ENCODE data around the gene SH3GL2.

SH3GL2 gene

DNA sequence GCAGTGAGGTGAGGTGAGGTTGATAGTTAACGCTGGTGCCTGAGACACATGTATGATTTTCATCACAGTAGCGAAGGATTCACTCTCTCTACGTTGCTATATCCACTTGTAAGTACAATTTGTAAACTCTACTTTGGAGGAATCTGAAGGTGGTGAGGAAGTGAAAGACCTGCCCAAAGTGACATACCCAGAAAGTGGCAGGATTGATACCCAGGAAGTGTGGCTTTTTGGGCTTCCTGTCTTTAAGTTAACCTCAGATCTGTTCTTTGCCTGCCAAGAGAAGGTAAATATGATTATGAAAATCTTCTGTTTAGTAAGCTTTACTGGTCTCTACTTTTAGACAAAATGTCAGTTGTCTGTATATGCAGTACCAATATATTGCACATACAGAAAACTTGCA is 143.1 kb downstream of the SH3GL2 start:
- DNase-seq (ENCODE audit: low read depth, low spot score) = no peak
- in situ Hi-C loops (cut with HindIII; ENCODE audit: low sequenced_read_pairs) = no loop called here
- TF ChIP-seq, protein P1, sequence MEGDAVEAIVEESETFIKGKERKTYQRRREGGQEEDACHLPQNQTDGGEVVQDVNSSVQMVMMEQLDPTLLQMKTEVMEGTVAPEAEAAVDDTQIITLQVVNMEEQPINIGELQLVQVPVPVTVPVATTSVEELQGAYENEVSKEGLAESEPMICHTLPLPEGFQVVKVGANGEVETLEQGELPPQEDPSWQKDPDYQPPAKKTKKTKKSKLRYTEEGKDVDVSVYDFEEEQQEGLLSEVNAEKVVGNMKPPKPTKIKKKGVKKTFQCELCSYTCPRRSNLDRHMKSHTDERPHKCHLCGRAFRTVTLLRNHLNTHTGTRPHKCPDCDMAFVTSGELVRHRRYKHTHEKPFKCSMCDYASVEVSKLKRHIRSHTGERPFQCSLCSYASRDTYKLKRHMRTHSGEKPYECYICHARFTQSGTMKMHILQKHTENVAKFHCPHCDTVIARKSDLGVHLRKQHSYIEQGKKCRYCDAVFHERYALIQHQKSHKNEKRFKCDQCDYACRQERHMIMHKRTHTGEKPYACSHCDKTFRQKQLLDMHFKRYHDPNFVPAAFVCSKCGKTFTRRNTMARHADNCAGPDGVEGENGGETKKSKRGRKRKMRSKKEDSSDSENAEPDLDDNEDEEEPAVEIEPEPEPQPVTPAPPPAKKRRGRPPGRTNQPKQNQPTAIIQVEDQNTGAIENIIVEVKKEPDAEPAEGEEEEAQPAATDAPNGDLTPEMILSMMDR (IDR thresholded peaks at IDR 0.05; ENCODE audit: low read depth, low read length) = no peak
- H3K4me3 ChIP-seq (ENCODE audit: low read depth, low read length) = no peak overlapping the region

DNA sequence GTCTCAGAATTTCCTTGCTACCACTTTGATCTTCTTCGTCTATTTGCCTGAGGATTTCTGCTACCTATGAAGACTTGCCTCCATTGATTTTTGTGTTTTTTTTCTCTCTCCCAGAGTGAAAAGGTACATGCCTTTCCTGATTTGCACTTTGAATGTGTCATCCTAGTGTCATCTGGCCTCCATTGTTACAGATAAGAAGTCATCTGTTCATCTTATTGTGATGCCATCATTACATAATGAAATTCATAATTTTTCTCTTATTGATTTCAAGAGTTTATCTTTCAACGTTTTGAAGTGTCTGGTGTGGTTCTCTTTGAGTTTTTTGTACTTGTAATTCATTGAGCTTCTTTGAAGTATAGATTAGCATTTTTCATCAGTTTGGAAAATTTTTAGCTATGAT is 144.8 kb downstream of the SH3GL2 start:
- H3K4me3 ChIP-seq (ENCODE audit: low read depth, low read length) = no peak overlapping the region
- no peak for DNase-seq (ENCODE audit: low read depth, low spot score)
- in situ Hi-C loops (cut with HindIII; ENCODE audit: low sequenced_read_pairs) = no loop called here
- TF ChIP-seq, protein P1 (IDR thresholded peaks at IDR 0.05; ENCODE audit: low read depth, low read length) = no peak

DNA sequence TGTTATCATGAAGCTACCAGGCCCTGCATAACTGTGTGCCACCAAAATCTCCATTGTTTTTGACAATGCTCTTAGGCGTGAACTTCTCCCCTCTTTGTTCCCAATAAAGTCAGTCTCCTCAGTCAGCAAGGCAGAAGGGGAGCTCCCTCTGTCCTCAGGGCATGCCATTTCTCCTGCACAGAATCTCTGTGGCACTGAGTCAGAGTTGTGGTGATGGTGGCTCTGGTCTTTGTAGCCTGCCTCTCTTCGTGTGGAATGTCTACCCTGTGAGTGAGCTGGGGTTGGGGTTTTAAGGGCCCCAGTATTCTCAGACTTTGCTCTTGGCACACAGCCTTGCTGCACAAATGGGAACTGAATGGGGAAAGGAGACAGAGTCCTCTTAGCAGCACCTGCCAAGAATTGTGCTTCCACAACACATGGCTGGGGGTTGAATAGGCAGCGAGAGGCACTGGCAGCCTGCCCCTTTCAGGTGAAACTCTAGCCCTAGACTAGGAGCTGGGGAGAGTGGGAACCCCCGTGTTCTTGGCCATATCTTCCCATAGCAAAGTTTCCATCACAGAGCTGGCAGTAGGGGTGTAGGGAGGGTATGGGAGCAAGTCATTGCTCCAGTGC is 146.6 kb downstream of the SH3GL2 start:
- TF ChIP-seq, protein P1 (IDR thresholded peaks at IDR 0.05; ENCODE audit: low read depth, low read length) = no peak
- H3K4me3 ChIP-seq (ENCODE audit: low read depth, low read length) = no peak overlapping the region
- in situ Hi-C loops (cut with HindIII; ENCODE audit: low sequenced_read_pairs) = no loop called here
- DNase-seq (ENCODE audit: low read depth, low spot score) = no peak

DNA sequence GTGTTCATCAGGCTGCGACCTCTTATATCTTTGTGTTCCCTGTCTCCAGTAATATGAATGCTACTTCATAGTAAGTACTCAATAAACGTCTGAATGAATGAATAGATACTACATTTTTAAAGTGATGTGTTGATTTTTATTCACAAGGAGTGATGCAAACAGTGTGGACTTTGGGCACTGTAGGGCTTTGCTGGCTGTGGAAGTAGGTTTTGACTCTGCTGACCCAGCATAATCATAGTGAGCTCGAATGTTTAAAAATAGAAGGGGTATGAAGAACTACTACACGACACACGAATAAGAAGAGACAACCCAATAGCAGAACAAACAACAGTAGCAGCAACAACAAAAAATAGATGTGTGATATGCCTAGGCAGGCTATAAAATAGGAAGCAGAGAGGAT is 147.4 kb downstream of the SH3GL2 start:
- in situ Hi-C loops (cut with HindIII; ENCODE audit: low sequenced_read_pairs) = no loop called here

DNA sequence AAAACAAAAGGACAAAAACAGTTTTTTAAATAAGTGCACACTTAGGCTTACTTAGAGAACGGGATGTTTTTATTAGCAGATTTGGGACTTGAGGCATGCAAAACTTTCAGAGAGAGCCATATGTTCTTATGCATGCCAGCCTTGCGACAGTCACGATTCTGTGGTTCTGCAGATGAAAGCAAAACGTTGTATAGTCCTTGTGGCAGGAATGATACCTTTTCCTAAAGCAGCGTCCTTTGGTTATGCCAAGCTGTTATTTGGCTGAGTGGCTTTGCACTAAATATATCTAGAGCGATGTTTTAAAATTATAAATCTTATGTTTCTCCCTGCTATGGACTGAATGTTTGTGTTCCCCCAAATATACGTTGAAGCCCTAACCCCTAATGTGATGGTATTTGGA is 152.0 kb downstream of the SH3GL2 start:
- in situ Hi-C loops (cut with HindIII; ENCODE audit: low sequenced_read_pairs) = no loop called here
- DNase-seq (ENCODE audit: low read depth, low spot score) = no peak
- H3K4me3 ChIP-seq (ENCODE audit: low read depth, low read length) = no peak overlapping the region
- TF ChIP-seq, protein P1 (IDR thresholded peaks at IDR 0.05; ENCODE audit: low read depth, low read length) = no peak

More for the DNA sequence above, 147.4 kb downstream of the SH3GL2 start:
- DNase-seq (ENCODE audit: low read depth, low spot score) = no peak
- TF ChIP-seq, protein P1 (IDR thresholded peaks at IDR 0.05; ENCODE audit: low read depth, low read length) = no peak
- H3K4me3 ChIP-seq (ENCODE audit: low read depth, low read length) = no peak overlapping the region

DNA sequence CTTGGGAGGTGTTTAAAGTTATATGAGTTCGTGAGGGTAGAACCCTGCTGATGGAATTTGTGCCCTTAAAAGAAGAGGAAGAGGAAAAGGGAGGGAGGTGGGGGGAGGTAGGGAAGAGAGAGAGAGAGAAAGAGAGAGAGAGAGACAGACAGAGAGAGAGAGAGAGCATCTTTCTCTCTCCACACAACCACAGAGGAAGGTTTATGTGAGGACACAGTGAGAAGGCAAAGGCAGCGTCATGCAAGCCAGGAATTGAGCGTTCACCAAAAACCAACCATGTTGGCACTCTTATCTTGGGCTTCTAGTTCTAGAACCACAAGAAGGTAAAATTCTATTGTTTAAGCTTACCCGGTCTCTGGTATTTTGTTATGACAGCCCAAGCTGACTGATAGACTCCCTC is 152.4 kb downstream of the SH3GL2 start:
- no peak for DNase-seq (ENCODE audit: low read depth, low spot score)
- TF ChIP-seq, protein P1 (IDR thresholded peaks at IDR 0.05; ENCODE audit: low read depth, low read length) = no peak
- H3K4me3 ChIP-seq (ENCODE audit: low read depth, low read length) = no peak overlapping the region
- in situ Hi-C loops (cut with HindIII; ENCODE audit: low sequenced_read_pairs) = no loop called here
